ENCODE results near the gene MARK3.
"Not testable (repeated sequence)": the region's sequence is repeated elsewhere in the genome, so short reads cannot be mapped to it uniquely, and the experiment has no call there.

The MARK3 gene

GRCh38 chr14:103349982-103350381, 35.2 kb upstream of the MARK3 start:
- Histone ChIP-seq H3K27me3 (ENCODE audit: insufficient read depth, low read depth) (no peaks in the 10 kb centered on the region), H3K36me3 (ENCODE audit: insufficient read depth) (no peaks in the 10 kb centered on the region), H3K4me2 (no peak overlapping the region), H2AFZ (ENCODE audit: low read depth) (no peak overlapping the region), H3K4me1 (ENCODE audit: low read depth, poor library complexity, severe bottlenecking) (no peaks in the 10 kb centered on the region), H3K4me3 (IDR thresholded peaks at IDR 0.05; ENCODE audit: insufficient read depth, low read depth, low read length) (no peak overlapping the region), H3K79me2 (ENCODE audit: insufficient read depth, low read depth) (no peaks in the 10 kb centered on the region), H3K9ac (no peak overlapping the region), H4K20me1 (ENCODE audit: insufficient read depth) (no peaks in the 10 kb centered on the region), H3K27ac (no peak overlapping the region)
- no peak for TF ChIP-seq CTCF (conservative IDR thresholded peaks at IDR 0.05; ENCODE audit: low read depth, low read length)

GRCh38 chr14:103353362-103353761, 31.9 kb upstream of the MARK3 start:
- Histone ChIP-seq H4K20me1 (ENCODE audit: insufficient read depth) (no peaks in the 10 kb centered on the region), H3K27me3 (ENCODE audit: insufficient read depth, low read depth) (no peaks in the 10 kb centered on the region), H2AFZ (ENCODE audit: low read depth) (no peak overlapping the region), H3K36me3 (ENCODE audit: insufficient read depth) (no peaks in the 10 kb centered on the region), H3K4me1 (ENCODE audit: low read depth, poor library complexity, severe bottlenecking) (no peaks in the 10 kb centered on the region), H3K4me2 (no peak overlapping the region), H3K27ac (no peak overlapping the region), H3K9ac (no peak overlapping the region), H3K79me2 (ENCODE audit: insufficient read depth, low read depth) (no peaks in the 10 kb centered on the region), H3K4me3 (IDR thresholded peaks at IDR 0.05; ENCODE audit: insufficient read depth, low read depth, low read length) (no peak overlapping the region)
- TF ChIP-seq CTCF (conservative IDR thresholded peaks at IDR 0.05; ENCODE audit: low read depth, low read length): no peak

GRCh38 chr14:103354141-103354540, 31.1 kb upstream of the MARK3 start:
- Histone ChIP-seq H3K27me3 (ENCODE audit: insufficient read depth, low read depth) (no peaks in the 10 kb centered on the region), H4K20me1 (ENCODE audit: insufficient read depth) (no peaks in the 10 kb centered on the region), H3K4me3 (IDR thresholded peaks at IDR 0.05; ENCODE audit: insufficient read depth, low read depth, low read length) (no peak overlapping the region), H3K9ac (no peak overlapping the region), H3K36me3 (ENCODE audit: insufficient read depth) (no peaks in the 10 kb centered on the region), H2AFZ (ENCODE audit: low read depth) (no peak overlapping the region), H3K4me1 (ENCODE audit: low read depth, poor library complexity, severe bottlenecking) (no peaks in the 10 kb centered on the region), H3K79me2 (ENCODE audit: insufficient read depth, low read depth) (no peaks in the 10 kb centered on the region), H3K27ac (no peak overlapping the region), H3K4me2 (no peak overlapping the region)
- no peak for TF ChIP-seq CTCF (conservative IDR thresholded peaks at IDR 0.05; ENCODE audit: low read depth, low read length)

GRCh38 chr14:103356024-103356682, 29.1 kb upstream of the MARK3 start:
- Histone ChIP-seq H3K9ac (no peak overlapping the region), H3K4me2 (no peak overlapping the region), H3K4me3 (IDR thresholded peaks at IDR 0.05; ENCODE audit: insufficient read depth, low read depth, low read length) (no peak overlapping the region), H4K20me1 (ENCODE audit: insufficient read depth) (no peaks in the 10 kb centered on the region), H3K27me3 (ENCODE audit: insufficient read depth, low read depth) (no peaks in the 10 kb centered on the region), H3K36me3 (ENCODE audit: insufficient read depth) (no peaks in the 10 kb centered on the region), H2AFZ (ENCODE audit: low read depth) (no peak overlapping the region), H3K27ac (no peak overlapping the region), H3K4me1 (ENCODE audit: low read depth, poor library complexity, severe bottlenecking) (no peaks in the 10 kb centered on the region), H3K79me2 (ENCODE audit: insufficient read depth, low read depth) (no peaks in the 10 kb centered on the region)
- TF ChIP-seq CTCF (conservative IDR thresholded peaks at IDR 0.05; ENCODE audit: low read depth, low read length): no peak

- H3K27me3 ChIP-seq (ENCODE audit: insufficient read depth, low read depth); H2AFZ ChIP-seq (ENCODE audit: low read depth); H3K4me1 ChIP-seq (ENCODE audit: low read depth, poor library complexity, severe bottlenecking); H3K27ac ChIP-seq; H3K4me3 ChIP-seq (IDR thresholded peaks at IDR 0.05; ENCODE audit: insufficient read depth, low read depth, low read length); H3K4me2 ChIP-seq; H3K79me2 ChIP-seq (ENCODE audit: insufficient read depth, low read depth); H4K20me1 ChIP-seq (ENCODE audit: insufficient read depth); H3K36me3 ChIP-seq (ENCODE audit: insufficient read depth); H3K9ac ChIP-seq: not testable (repeated sequence)
Observed at GRCh38 chr14:103357552-103357951, 27.7 kb upstream of the MARK3 start.

Data from KMS-11 (cell line).